GM23248 (cell line): ENCODE results near the gene RPL7A.

Experiments used
- EZH2 ChIP-seq: fragments of 200-600 bp; sonication (generic); IDR thresholded peaks from 2 replicates; pipeline ENCODE4 v1.6.1; 2018; ENCODE audit warnings: antibody characterized with exemption, mild to moderate bottlenecking; ENCODE audit not compliant: insufficient read depth, poor library complexity, severe bottlenecking
- EZH2phosphoT487 ChIP-seq: fragments of 200-600 bp; sonication (generic); IDR thresholded peaks from 2 replicates; pipeline ENCODE4 v1.6.1; 2018; ENCODE audit warnings: antibody characterized with exemption, moderate library complexity, mild to moderate bottlenecking, low read depth; ENCODE audit not compliant: insufficient read depth

DNA sequence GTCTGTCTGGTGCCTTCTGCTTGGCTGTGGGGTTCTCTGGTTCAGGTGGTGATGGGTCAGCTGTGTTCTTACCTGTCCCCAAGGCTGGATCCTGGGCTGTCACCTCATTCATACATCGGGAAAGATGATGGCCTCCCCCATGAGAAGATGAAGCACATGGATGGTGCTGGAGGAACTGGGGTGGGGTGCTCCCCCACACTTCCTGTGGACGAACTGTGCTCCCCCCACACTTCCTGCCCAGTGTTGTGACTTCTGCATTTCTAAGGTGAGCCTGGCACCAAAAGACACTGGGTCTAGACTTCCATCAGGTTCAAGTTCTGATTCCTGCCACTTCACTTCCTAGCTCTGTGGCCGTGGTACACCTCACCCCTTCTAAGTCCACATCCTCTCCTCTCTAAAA, 7.8 kb upstream of the RPL7A start:
- TF ChIP-seq EZH2phosphoT487 (no peak), EZH2 (no peak)
